Esophagus squamous epithelium (tissue), 5 donors: ENCODE measurements around the gene PPP2R3C. TPM values are rescaled to one million over a fixed set of nuclear protein-coding genes. Genes with fewer than 3 reads are reported as not detected.
"Not testable (repeated sequence)": the region's sequence is repeated elsewhere in the genome, so short reads cannot be mapped to it uniquely, and the experiment has no call there.

Experiments used
- DNase-seq: peaks from one replicate; lab custom pipeline; 2025; lab: John Stamatoyannopoulos, UW
- H3K27ac ChIP-seq, 4 donors: fragments of 200-600 bp; sonication (generic); one replicate each; pipeline ENCODE4 v1.5.1; 2016 to 2019; ENCODE audit warnings: mild to moderate bottlenecking in 1 of 4
- H3K27me3 ChIP-seq, 4 donors: fragments of 200-600 bp; sonication (generic); 1 replicate in 3 of 4; 2 replicates in 1 of 4; pipeline versions ENCODE4 v1.5.1 to v1.6.0; 2017 to 2021; ENCODE audit warnings: antibody characterized with exemption in 1 of 4
- H3K36me3 ChIP-seq, 3 donors: fragments of 200-600 bp; sonication (generic); one replicate each; pipeline ENCODE4 v1.5.1; 2016 to 2019
- H3K4me1 ChIP-seq, 3 donors: fragments of 200-600 bp; sonication (generic); one replicate each; pipeline ENCODE4 v1.5.1; 2017 to 2019
- H3K4me3 ChIP-seq, 4 donors: fragments of 200-600 bp; sonication (generic); 1 replicate in 3 of 4; 2 replicates in 1 of 4; pipeline ENCODE4 v1.5.1; 2016 to 2019; ENCODE audit warnings: mild to moderate bottlenecking in 2 of 4, moderate library complexity in 1 of 4
- H3K9me3 ChIP-seq, 3 donors: fragments of 200-600 bp; sonication (generic); one replicate each; pipeline ENCODE4 v1.5.1; 2016 to 2019
- CTCF ChIP-seq, 6 experiments: fragments of 450-650 bp in 4 of 6; fragments of 200-600 bp in 2 of 6; sonication (generic) in 2 of 6; IDR thresholded peaks; one replicate each; pipeline ENCODE4 v1.5.1; 2016 to 2019; ENCODE audit warnings: antibody characterized with exemption in 6 of 6, mild to moderate bottlenecking in 4 of 6, moderate library complexity in 4 of 6
- POLR2A ChIP-seq, 4 donors: fragments of 450-650 bp; IDR thresholded peaks; one replicate each; pipeline ENCODE4 v1.6.1; 2017; ENCODE audit warnings: antibody characterized with exemption in 4 of 4, mild to moderate bottlenecking in 4 of 4, moderate library complexity in 3 of 4
- WGBS, 2 donors: methylation state at CpG; one replicate each; pipeline ENCODE4 v1.1.5; 2018; 5-methylcytosine and 5-hydroxymethylcytosine counted together
- intact Hi-C: fragments of 100-400 bp; cut with DNase I; formaldehyde crosslinking; loops from one replicate; pipeline ENCODE4 v1.15.0; 2022
- total RNA-seq, 4 donors: library from RNA; depleted of rRNA; stranded (reverse); fragments of >200 nt; gene quantifications; one replicate each; pipeline ENCODE4 v1.1.0, GENCODE V29; 2016
- donor health status: DM: yes; HTN: yes; CAD: no.

PPP2R3C gene
- total RNA-seq, 4 donors from 2014 or later = 7.1 to 23.9 (median 13.5) TPM

- peak in 3 of 4 donors; percentile 59 to 98 (median 93) for TF ChIP-seq POLR2A (IDR thresholded peaks at IDR 0.05)
- peak in 1 of 6 experiments; percentile 9 for TF ChIP-seq CTCF (IDR thresholded peaks at IDR 0.05)
- Histone ChIP-seq H3K9me3 (no peaks in the 10 kb centered on the region), H3K27me3 (no peaks in the 10 kb centered on the region), H3K27ac (peak within 1 kb of the TSS; percentile 98 to 100 (median 99)), H3K4me3 (peak within 1 kb of the TSS; percentile 86 to 94 (median 88)), H3K4me1 (peaks cover 6 to 53% (median 16%) of the 10 kb centered on the region in 3 donors), H3K36me3 (peaks cover 0 to 25% (median 0%) of the 10 kb centered on the region in 3 donors)
- DNase-seq = peak; percentile 85
- 0% methylated on average over 17 to 25 of the region's 77 CpGs for WGBS, 2 donors
- intact Hi-C loops = loop anchor here (5.0 kb wide), 1 partner anchor 64 kb away; the partner anchor contains the start of gene SRP54
Measured at GRCh38 chr14:35046048-35046750, 75.6 kb downstream of the PPP2R3C start, which contains the start of gene FAM177A1. Gene FAM177A1 (plus strand): TSS chr14:35046272. CDS start chr14:35046464, 192 bp downstream.

GRCh38 chr14:35045798-35046047 is 76.1 kb downstream of the PPP2R3C start:
- no peaks in the 10 kb centered on the region for H3K27me3 ChIP-seq
- DNase-seq = no peak
- TF ChIP-seq POLR2A (IDR thresholded peaks at IDR 0.05) = no peak
- WGBS, 2 donors = 0 to 1% methylated on average over 6 of the region's 6 CpGs
- intact Hi-C loops = loop anchor here (5.0 kb wide), 1 partner anchor 63 kb away; the partner anchor contains the start of gene SRP54
- peaks cover 6 to 48% (median 14%) of the 10 kb centered on the region in 3 donors for H3K4me1 ChIP-seq
- H3K27ac ChIP-seq = peak overlapping the region; percentile 98 to 100 (median 99)
- H3K9me3 ChIP-seq = no peaks in the 10 kb centered on the region
- H3K4me3 ChIP-seq = peak overlapping the region; percentile 86 to 94 (median 88)
- peaks cover 0 to 22% (median 0%) of the 10 kb centered on the region in 3 donors for H3K36me3 ChIP-seq

GRCh38 chr14:35044939-35045797 is 76.6 kb downstream of the PPP2R3C start:
- Histone ChIP-seq H3K36me3 (peaks cover 0 to 17% (median 0%) of the 10 kb centered on the region in 3 donors), H3K27me3 (no peaks in the 10 kb centered on the region), H3K4me3 (peak overlapping the region; percentile 86 to 94 (median 88)), H3K4me1 (peaks cover 6 to 43% (median 9%) of the 10 kb centered on the region in 3 donors), H3K9me3 (no peaks in the 10 kb centered on the region), H3K27ac (peak overlapping the region; percentile 98 to 100 (median 99))
- 14 to 18% methylated on average over 8 of the region's 8 CpGs for WGBS, 2 donors
- intact Hi-C loops = loop anchor here (5.0 kb wide), 1 partner anchor 63 kb away; the partner anchor contains the start of gene SRP54
- no peak for DNase-seq
- TF ChIP-seq POLR2A (IDR thresholded peaks at IDR 0.05) (no peak), CTCF (IDR thresholded peaks at IDR 0.05) (no peak)

GRCh38 chr14:35043046-35043445 is 78.7 kb downstream of the PPP2R3C start:
- H3K27ac ChIP-seq = no peak overlapping the region
- no peaks in the 10 kb centered on the region for H3K36me3 ChIP-seq
- DNase-seq = no peak
- 80 to 81% methylated on average over 2 of the region's 2 CpGs for WGBS, 2 donors
- H3K9me3 ChIP-seq = no peaks in the 10 kb centered on the region
- no peak overlapping the region for H3K4me3 ChIP-seq
- H3K27me3 ChIP-seq = no peaks in the 10 kb centered on the region
- TF ChIP-seq POLR2A (IDR thresholded peaks at IDR 0.05) (no peak), CTCF (IDR thresholded peaks at IDR 0.05) (no peak)
- H3K4me1 ChIP-seq = peaks cover 6 to 24% (median 8%) of the 10 kb centered on the region in 3 donors
- intact Hi-C loops = no loop called here

GRCh38 chr14:35042632-35043031 is 79.2 kb downstream of the PPP2R3C start:
- H3K4me3 ChIP-seq = no peak overlapping the region
- intact Hi-C loops = no loop called here
- no peak overlapping the region for H3K27ac ChIP-seq
- peaks cover 5 to 20% (median 7%) of the 10 kb centered on the region in 3 donors for H3K4me1 ChIP-seq
- no peaks in the 10 kb centered on the region for H3K36me3 ChIP-seq
- H3K9me3 ChIP-seq = no peaks in the 10 kb centered on the region
- TF ChIP-seq POLR2A (IDR thresholded peaks at IDR 0.05) (no peak), CTCF (IDR thresholded peaks at IDR 0.05) (no peak)
- H3K27me3 ChIP-seq = no peaks in the 10 kb centered on the region
- WGBS, 2 donors = 73 to 91% methylated on average over 3 of the region's 3 CpGs
- no peak for DNase-seq

DNA sequence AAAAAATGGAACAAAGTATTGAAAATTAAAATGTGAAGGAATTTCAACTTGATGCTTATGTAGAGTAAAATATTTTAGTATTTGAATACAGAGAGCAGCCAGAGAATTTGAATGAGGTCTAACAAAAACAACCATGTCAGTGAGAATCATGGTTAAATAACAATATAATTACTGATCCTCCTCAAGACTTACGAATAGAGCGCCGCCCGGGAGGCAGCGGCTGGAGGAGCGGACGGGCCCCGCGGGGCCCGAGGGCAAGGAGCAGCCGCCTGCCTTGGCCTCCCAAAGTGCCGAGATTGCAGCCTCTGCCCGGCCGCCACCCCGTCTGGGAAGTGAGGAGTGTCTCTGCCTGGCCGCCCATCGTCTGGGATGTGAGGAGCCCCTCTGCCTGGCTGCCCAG is 83.5 kb downstream of the PPP2R3C start:
- peaks cover 0 to 18% (median 8%) of the 10 kb centered on the region in 3 donors for H3K9me3 ChIP-seq
- WGBS, 2 donors = 67 to 92% methylated on average over 2 to 10 of the region's 17 CpGs
- H3K36me3 ChIP-seq = peaks cover 0 to 15% (median 0%) of the 10 kb centered on the region in 3 donors
- H3K4me1 ChIP-seq, H3K4me3 ChIP-seq, H3K27ac ChIP-seq, H3K27me3 ChIP-seq, DNase-seq, intact Hi-C loops: not testable (repeated sequence)
